Right atrium auricular region (tissue), 2 donors: ENCODE data around the gene CHSY1. TPM values are rescaled to one million over a fixed set of nuclear protein-coding genes. Genes with fewer than 3 reads are reported as not detected.

Source experiments
- DNase-seq: peaks from one replicate; pipeline ENCODE4 v3.0.0-alpha.2; 2019; ENCODE audit warnings: low spot score
- H3K27ac ChIP-seq, 2 donors: fragments of 200-600 bp; sonication (generic); 1 replicate in 1 of 2; 2 replicates in 1 of 2; pipeline ENCODE4 v1.5.1; 2016 to 2019
- H3K27me3 ChIP-seq, 2 donors: fragments of 200-600 bp; sonication (generic); one replicate each; pipeline versions ENCODE4 v1.5.1 to v1.6.0; 2017 to 2019
- H3K36me3 ChIP-seq: fragments of 200-600 bp; sonication (generic); one replicate; pipeline ENCODE4 v1.5.1; 2016
- H3K4me1 ChIP-seq, 2 donors: fragments of 200-600 bp; sonication (generic); one replicate each; pipeline versions ENCODE4 v1.5.1 to v1.6.0; 2017 to 2019
- H3K4me3 ChIP-seq, 2 donors: fragments of 200-600 bp; sonication (generic); 1 replicate in 1 of 2; 2 replicates in 1 of 2; pipeline ENCODE4 v1.5.1; 2017 to 2019; ENCODE audit warnings: mild to moderate bottlenecking in 1 of 2, moderate library complexity in 1 of 2
- H3K9me3 ChIP-seq, 2 donors: fragments of 200-600 bp; sonication (generic); one replicate each; pipeline ENCODE4 v1.5.1; 2019
- total RNA-seq, 2 donors: library from RNA; depleted of rRNA; stranded (reverse); fragments of >200 nt; gene quantifications; one replicate each; pipeline ENCODE4 v1.1.0, GENCODE V29; 2016
- TF ChIP-seq, protein P1 (sequence below), 2 donors: fragments of 200-600 bp; sonication (generic); IDR thresholded peaks; one replicate each; pipeline ENCODE4 v1.5.1; 2019; ENCODE audit warnings: antibody characterized with exemption in 2 of 2

CHSY1 gene
- total RNA-seq, 2 donors from 2014 or later = 23.1 to 26.1 TPM

DNA sequence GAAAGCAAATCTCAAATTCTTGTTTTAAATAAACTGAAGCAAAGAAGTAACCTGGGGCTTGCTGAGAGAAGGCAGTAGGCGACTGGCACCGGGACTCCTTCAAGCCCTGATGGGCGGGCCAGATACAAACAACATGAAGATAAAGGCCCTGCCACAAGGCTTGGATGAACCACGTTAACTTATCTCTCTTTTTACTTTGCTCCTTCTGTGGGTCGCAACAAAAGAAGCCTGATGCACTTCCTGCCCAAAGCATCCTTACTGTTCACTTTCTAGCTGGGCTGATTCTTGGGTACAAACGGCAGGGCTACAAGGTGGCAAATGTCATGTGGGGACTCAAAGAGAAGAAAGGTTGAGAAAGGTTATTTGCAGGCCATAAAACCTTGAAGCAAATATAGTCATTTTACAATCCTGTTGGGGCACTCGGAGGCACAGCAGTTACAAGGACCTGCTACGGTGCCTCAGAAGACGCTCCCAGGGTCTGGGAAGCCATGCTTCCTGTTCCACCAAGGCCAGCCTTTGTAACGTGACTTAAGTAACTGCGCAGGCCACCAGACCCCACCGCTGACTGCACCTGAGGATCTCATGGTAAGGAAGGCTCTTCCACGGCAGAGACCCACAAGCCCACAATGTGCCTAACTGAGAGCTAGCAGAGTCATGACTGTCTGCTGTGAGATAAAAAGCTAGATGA, 71.1 kb downstream of the CHSY1 start:
- TF ChIP-seq, protein P1, sequence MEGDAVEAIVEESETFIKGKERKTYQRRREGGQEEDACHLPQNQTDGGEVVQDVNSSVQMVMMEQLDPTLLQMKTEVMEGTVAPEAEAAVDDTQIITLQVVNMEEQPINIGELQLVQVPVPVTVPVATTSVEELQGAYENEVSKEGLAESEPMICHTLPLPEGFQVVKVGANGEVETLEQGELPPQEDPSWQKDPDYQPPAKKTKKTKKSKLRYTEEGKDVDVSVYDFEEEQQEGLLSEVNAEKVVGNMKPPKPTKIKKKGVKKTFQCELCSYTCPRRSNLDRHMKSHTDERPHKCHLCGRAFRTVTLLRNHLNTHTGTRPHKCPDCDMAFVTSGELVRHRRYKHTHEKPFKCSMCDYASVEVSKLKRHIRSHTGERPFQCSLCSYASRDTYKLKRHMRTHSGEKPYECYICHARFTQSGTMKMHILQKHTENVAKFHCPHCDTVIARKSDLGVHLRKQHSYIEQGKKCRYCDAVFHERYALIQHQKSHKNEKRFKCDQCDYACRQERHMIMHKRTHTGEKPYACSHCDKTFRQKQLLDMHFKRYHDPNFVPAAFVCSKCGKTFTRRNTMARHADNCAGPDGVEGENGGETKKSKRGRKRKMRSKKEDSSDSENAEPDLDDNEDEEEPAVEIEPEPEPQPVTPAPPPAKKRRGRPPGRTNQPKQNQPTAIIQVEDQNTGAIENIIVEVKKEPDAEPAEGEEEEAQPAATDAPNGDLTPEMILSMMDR (IDR thresholded peaks at IDR 0.05) = no peak
- peaks cover 15% of the 10 kb centered on the region for H3K36me3 ChIP-seq
- no peak overlapping the region for H3K4me3 ChIP-seq
- DNase-seq = no peak
- peak overlapping the region; percentile 9 to 24 for H3K27ac ChIP-seq
- no peaks in the 10 kb centered on the region for H3K27me3 ChIP-seq
- no peaks in the 10 kb centered on the region for H3K9me3 ChIP-seq
- H3K4me1 ChIP-seq = peaks cover 0 to 69% of the 10 kb centered on the region in 2 donors

DNA sequence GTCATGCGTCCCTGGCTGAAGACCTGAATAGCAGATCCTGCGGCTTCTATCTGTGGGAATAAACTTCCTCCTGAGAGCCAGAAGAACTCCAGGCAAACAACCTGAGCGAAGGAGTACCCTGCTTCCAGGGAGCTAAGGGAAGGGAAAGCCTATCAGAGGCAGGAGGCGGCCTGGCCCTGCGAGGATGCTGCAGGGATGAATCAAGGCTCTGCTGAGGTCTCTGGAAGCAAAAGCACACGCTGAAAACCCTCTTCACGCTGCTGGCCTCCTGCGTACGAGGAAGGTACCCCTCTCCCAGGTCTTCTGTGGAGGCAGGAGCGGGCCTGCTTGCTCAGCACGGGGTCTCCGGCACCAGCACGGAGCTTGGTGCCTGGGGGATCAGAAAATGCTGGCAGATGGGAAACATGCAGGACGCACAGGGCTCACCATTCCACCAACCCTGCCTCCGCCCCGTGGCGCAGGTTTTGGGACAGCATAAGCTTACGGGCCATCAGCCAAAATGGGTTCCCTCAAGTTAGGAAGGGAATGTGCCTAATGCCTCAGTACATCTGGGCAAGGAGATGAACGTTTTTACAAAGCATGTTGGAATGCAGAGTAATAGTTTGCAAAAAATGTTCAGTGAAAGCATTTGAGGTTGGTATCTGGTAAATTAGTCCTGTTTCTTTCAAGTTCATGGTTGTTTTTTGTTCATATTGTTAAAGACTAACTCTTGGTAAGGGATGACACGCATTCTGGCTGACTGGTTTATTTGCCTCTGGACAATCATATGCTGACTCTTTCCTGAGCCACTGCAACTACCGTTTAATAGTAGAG, 72.3 kb downstream of the CHSY1 start:
- no peak overlapping the region for H3K4me3 ChIP-seq
- peak overlapping the region in 1 of 2 donors; percentile 32 for H3K27ac ChIP-seq
- peaks cover 0 to 59% of the 10 kb centered on the region in 2 donors for H3K4me1 ChIP-seq
- no peak for DNase-seq
- H3K36me3 ChIP-seq = peaks cover 24% of the 10 kb centered on the region
- H3K27me3 ChIP-seq = no peaks in the 10 kb centered on the region
- TF ChIP-seq, protein P1 (IDR thresholded peaks at IDR 0.05) = no peak
- no peaks in the 10 kb centered on the region for H3K9me3 ChIP-seq

DNA sequence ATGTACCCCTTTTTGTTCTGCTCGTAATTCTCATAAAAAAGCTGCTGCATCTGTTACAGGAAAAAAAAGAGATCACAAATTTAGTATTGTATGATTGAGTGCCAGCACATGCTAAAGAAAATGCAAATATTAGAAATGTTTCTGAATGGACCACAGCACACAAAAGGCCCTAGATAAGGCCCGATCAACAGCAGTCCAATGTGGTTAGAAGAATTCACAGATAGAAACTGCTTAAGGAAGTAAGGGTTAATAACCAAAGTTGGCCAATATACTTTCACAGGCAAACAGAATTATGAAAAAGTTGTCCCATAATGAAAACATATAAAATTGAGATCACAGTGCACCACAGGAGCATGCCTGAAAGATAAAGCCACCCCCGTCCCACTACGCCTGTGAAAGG, 72.9 kb downstream of the CHSY1 start:
- Histone ChIP-seq H3K4me1 (peaks cover 0 to 53% of the 10 kb centered on the region in 2 donors), H3K36me3 (peaks cover 28% of the 10 kb centered on the region), H3K27me3 (no peaks in the 10 kb centered on the region), H3K4me3 (no peak overlapping the region), H3K27ac (peak overlapping the region in 1 of 2 donors; percentile 32), H3K9me3 (no peaks in the 10 kb centered on the region)
- TF ChIP-seq, protein P1 (IDR thresholded peaks at IDR 0.05) = no peak
- DNase-seq = no peak

DNA sequence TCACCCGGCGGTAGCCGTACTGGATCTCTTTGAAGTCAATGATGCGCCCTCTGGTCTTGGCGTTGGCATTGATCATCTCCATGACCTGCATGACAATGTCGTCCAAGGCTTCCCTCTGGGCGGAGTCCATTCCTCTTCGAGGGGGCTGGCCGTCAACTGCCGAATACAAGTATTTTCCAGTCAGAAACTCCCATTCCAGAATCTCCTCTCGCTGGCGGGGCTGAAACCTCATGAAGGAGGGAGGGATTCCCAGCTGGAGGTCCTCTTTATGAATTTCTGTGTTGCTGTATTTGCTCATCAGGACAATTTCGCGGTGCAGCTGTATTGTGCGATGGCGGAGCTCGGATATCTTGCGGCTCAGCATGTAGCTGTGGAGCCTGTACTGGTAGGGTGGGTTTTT, 73.4 kb downstream of the CHSY1 start:
- no peak for DNase-seq
- H3K4me3 ChIP-seq = no peak overlapping the region
- no peaks in the 10 kb centered on the region for H3K27me3 ChIP-seq
- no peaks in the 10 kb centered on the region for H3K9me3 ChIP-seq
- H3K4me1 ChIP-seq = peaks cover 0 to 48% of the 10 kb centered on the region in 2 donors
- no peak overlapping the region for H3K27ac ChIP-seq
- H3K36me3 ChIP-seq = peaks cover 28% of the 10 kb centered on the region
- TF ChIP-seq, protein P1 (IDR thresholded peaks at IDR 0.05) = no peak

DNA sequence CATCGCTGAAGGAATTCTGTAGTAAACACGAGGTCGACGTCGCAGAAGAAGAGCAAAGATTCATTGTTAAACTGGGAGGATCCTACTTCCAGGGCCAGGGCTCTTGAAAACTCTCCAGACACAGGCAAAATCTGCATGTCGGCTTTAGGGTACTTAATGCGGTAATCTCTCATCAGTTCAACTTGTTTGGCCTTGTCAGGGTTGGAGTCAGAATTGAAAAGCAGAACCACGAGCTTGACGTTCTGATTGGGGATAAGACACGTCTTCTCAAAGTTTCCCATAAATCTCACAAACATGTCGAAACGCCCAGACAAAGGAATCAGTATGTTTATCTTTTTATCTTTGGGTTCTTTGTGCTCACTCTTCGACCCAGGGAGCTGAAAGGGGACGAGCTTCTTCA, 74.0 kb downstream of the CHSY1 start:
- peaks cover 28% of the 10 kb centered on the region for H3K36me3 ChIP-seq
- peak overlapping the region in 1 of 2 donors; percentile 24 for H3K27ac ChIP-seq
- no peak for DNase-seq
- TF ChIP-seq, protein P1 (IDR thresholded peaks at IDR 0.05) = no peak
- H3K4me3 ChIP-seq = no peak overlapping the region
- no peaks in the 10 kb centered on the region for H3K27me3 ChIP-seq
- H3K4me1 ChIP-seq = peaks cover 0 to 42% of the 10 kb centered on the region in 2 donors
- H3K9me3 ChIP-seq = no peaks in the 10 kb centered on the region
